Liver (tissue), 9 donors: Measurements from ENCODE around the gene MB21D2. TPM values are rescaled to one million over a fixed set of nuclear protein-coding genes. Genes with fewer than 3 reads are reported as not detected.

Source experiments
- DNase-seq: peaks from one replicate; pipeline ENCODE4 v3.0.0-alpha.2; 2017; ENCODE audit warnings: low spot score
- H3K27ac ChIP-seq, 2 donors: one replicate each; pipeline ENCODE4 v1.7.0; 2013; ENCODE audit warnings: inconsistent platforms in 2 of 2, low read length in 2 of 2, control low read depth in 1 of 2, low read depth in 1 of 2, mild to moderate bottlenecking in 1 of 2
- H3K27me3 ChIP-seq, 4 donors: one replicate each; pipeline versions ENCODE4 v1.6.1 to v1.7.0; 2013; ENCODE audit warnings: low read length in 3 of 4, inconsistent platforms in 1 of 4, mild to moderate bottlenecking in 1 of 4, moderate library complexity in 1 of 4; ENCODE audit not compliant: control insufficient read depth in 4 of 4, insufficient read depth in 4 of 4
- H3K36me3 ChIP-seq, 4 donors: one replicate each; pipeline versions ENCODE4 v1.6.1 to v1.7.0; 2013; ENCODE audit warnings: low read length in 3 of 4, mild to moderate bottlenecking in 3 of 4, low read depth in 1 of 4, moderate library complexity in 1 of 4; ENCODE audit not compliant: control insufficient read depth in 4 of 4, insufficient read depth in 3 of 4
- H3K4me1 ChIP-seq, 4 donors: one replicate each; pipeline versions ENCODE4 v1.6.1 to v1.7.0; 2013; ENCODE audit warnings: low read length in 3 of 4, mild to moderate bottlenecking in 3 of 4, moderate library complexity in 1 of 4; ENCODE audit not compliant: control insufficient read depth in 4 of 4, insufficient read depth in 4 of 4
- H3K4me3 ChIP-seq, 3 donors: one replicate each; pipeline versions ENCODE4 v1.6.1 to v1.7.0; 2013; ENCODE audit warnings: low read length in 3 of 3, control low read depth in 1 of 3, low read depth in 1 of 3, mild to moderate bottlenecking in 1 of 3
- H3K9ac ChIP-seq, 2 donors: one replicate each; pipeline ENCODE4 v1.7.0; 2013; ENCODE audit warnings: low read length in 2 of 2, mild to moderate bottlenecking in 2 of 2, moderate library complexity in 2 of 2, control low read depth in 1 of 2, low read depth in 1 of 2
- H3K9me3 ChIP-seq, 4 donors: one replicate each; pipeline versions ENCODE4 v1.6.1 to v1.7.0; 2013; ENCODE audit warnings: low read length in 3 of 4; ENCODE audit not compliant: control insufficient read depth in 4 of 4
- EGR1 ChIP-seq, 2 donors: IDR thresholded peaks; 2 replicates each; pipeline ENCODE4 v1.6.1; 2016 to 2018; ENCODE audit warnings: antibody characterized with exemption in 2 of 2, low read depth in 2 of 2
- FOXA1 ChIP-seq: IDR thresholded peaks from 2 replicates; pipeline ENCODE4 v1.6.1; 2016; ENCODE audit warnings: antibody characterized with exemption
- GABPA ChIP-seq, 2 donors: IDR thresholded peaks in 1 of 2; conservative IDR thresholded peaks in 1 of 2; 2 replicates each; pipeline ENCODE4 v1.6.1; 2016; ENCODE audit warnings: antibody characterized with exemption in 2 of 2, mild to moderate bottlenecking in 1 of 2, moderate library complexity in 1 of 2
- HNF4G ChIP-seq: IDR thresholded peaks from 2 replicates; pipeline ENCODE4 v1.6.1; 2016; ENCODE audit warnings: antibody characterized with exemption
- MAX ChIP-seq: IDR thresholded peaks from 2 replicates; pipeline ENCODE4 v1.6.1; 2016; ENCODE audit warnings: antibody characterized with exemption
- NR2F2 ChIP-seq: IDR thresholded peaks from 2 replicates; pipeline ENCODE4 v1.6.1; 2016; ENCODE audit warnings: antibody characterized with exemption
- RXRA ChIP-seq, 2 donors: IDR thresholded peaks; 2 replicates each; pipeline ENCODE4 v1.6.1; 2017 to 2018; ENCODE audit warnings: antibody characterized with exemption in 2 of 2, mild to moderate bottlenecking in 1 of 2
- SP1 ChIP-seq: IDR thresholded peaks from 2 replicates; pipeline ENCODE4 v1.6.1; 2018; ENCODE audit warnings: antibody characterized with exemption, mild to moderate bottlenecking
- TAF1 ChIP-seq: conservative IDR thresholded peaks from 2 replicates; pipeline ENCODE4 v1.6.1; 2016; ENCODE audit warnings: antibody characterized with exemption, mild to moderate bottlenecking
- YY1 ChIP-seq: IDR thresholded peaks from 2 replicates; pipeline ENCODE4 v1.6.1; 2016; ENCODE audit warnings: antibody characterized with exemption, mild to moderate bottlenecking
- ZBTB33 ChIP-seq: IDR thresholded peaks from 2 replicates; pipeline ENCODE4 v1.6.1; 2016; ENCODE audit warnings: antibody characterized with exemption
- WGBS: extraction: QIAGEN DNeasy Blood & Tissue Kit; methylation state at CpG from one replicate; pipeline ENCODE4 v1.1.7; 2013; 5-methylcytosine and 5-hydroxymethylcytosine counted together
- polyA plus RNA-seq, 2 donors: library from polyadenylated mRNA; stranded (reverse) in 1 of 2; unstranded in 1 of 2; fragments of 200-250 nt in 1 of 2; fragments of >200 nt in 1 of 2; fragmentation: Nextera tagmentation in 1 of 2; extraction: Ambion mirVana in 1 of 2; gene quantifications; one replicate each; pipeline versions ENCODE4 v1.2.1 to v1.2.3, GENCODE V29; 2013 to 2015
- total RNA-seq, 2 donors: library from RNA; depleted of rRNA; stranded (reverse); fragments of >200 nt; gene quantifications; one replicate each; pipeline ENCODE4 v1.2.3, GENCODE V29; 2014
- TF ChIP-seq, protein P1 (sequence below): fragments of 150-350 bp; IDR thresholded peaks from 2 replicates; pipeline ENCODE4 v1.5.1; 2017; ENCODE audit warnings: improper control_type of control experiment, low read depth, low read length; ENCODE audit not compliant: missing input control
- TF ChIP-seq, protein P2 (sequence below): IDR thresholded peaks from 2 replicates; pipeline ENCODE4 v1.6.1; 2016; ENCODE audit warnings: antibody characterized with exemption, mild to moderate bottlenecking
- donor health status: healthy.
- donor health status: healthy.
- donor health status: healthy.
- donor health status: healthy.
- donor health status: healthy.

The MB21D2 gene
- total and polyA plus RNA-seq, 4 donors, result 0.13 to 1.9 (median 0.46) TPM

DNA sequence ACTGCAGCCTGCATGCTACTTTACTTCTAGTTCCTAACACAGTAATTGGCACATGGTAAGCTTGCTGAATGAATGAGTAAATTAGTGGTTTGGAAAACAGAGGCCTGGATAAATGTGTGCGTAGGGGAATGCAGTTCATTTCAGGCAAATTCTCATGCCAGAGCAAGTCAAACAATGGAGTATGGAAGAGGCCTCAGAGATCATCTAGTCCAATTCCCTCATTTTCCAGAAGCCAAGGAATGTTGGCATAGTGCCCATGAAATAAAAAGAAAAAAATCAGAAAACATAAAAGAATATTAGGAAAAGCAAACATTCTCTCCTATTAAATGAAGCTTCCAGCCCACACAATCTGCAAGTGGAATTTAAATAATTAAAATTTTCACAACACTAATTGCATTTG is 92.4 kb downstream of the MB21D2 start:
- no peaks in the 10 kb centered on the region for H3K9me3 ChIP-seq
- WGBS, result 78% methylated on average over 1 of the region's 1 CpG
- TF ChIP-seq MAX, result no peak
- no peak for TF ChIP-seq RXRA (IDR thresholded peaks at IDR 0.05)
- TF ChIP-seq NR2F2, result peak; percentile 8
- TF ChIP-seq, protein P1, sequence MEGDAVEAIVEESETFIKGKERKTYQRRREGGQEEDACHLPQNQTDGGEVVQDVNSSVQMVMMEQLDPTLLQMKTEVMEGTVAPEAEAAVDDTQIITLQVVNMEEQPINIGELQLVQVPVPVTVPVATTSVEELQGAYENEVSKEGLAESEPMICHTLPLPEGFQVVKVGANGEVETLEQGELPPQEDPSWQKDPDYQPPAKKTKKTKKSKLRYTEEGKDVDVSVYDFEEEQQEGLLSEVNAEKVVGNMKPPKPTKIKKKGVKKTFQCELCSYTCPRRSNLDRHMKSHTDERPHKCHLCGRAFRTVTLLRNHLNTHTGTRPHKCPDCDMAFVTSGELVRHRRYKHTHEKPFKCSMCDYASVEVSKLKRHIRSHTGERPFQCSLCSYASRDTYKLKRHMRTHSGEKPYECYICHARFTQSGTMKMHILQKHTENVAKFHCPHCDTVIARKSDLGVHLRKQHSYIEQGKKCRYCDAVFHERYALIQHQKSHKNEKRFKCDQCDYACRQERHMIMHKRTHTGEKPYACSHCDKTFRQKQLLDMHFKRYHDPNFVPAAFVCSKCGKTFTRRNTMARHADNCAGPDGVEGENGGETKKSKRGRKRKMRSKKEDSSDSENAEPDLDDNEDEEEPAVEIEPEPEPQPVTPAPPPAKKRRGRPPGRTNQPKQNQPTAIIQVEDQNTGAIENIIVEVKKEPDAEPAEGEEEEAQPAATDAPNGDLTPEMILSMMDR, result no peak
- TF ChIP-seq SP1, result no peak
- no peak for TF ChIP-seq GABPA (IDR thresholded peaks at IDR 0.05 in 1 of 2, conservative IDR thresholded peaks at IDR 0.05 in 1 of 2)
- no peak for TF ChIP-seq FOXA1
- no peaks in the 10 kb centered on the region for H3K27me3 ChIP-seq
- H3K4me3 ChIP-seq, result no peak overlapping the region
- H3K36me3 ChIP-seq, result no peaks in the 10 kb centered on the region
- H3K9ac ChIP-seq, result no peak overlapping the region
- H3K4me1 ChIP-seq, result peaks cover 0 to 5% (median 3%) of the 10 kb centered on the region in 4 donors
- H3K27ac ChIP-seq, result no peak overlapping the region
- DNase-seq, result no peak

DNA sequence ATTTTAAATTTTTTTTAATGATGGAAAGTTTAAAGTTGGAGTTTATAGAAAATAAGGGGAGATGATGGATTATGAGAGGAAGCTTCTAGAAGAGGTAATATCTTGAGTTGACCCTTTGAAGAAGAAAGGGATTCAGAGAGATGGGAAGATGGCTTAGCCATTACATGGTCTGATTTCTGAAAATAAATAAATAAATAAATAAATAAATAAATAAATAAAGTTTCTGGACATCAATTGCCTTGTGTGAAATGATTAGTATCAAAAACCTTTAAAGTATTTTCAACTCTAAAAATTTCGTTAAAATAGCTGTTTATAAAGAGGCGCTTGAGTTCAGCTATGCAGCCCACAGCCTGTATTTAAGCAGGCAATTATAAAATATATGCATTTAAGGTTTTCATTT is 93.3 kb downstream of the MB21D2 start:
- no peak overlapping the region for H3K4me3 ChIP-seq
- 92% methylated on average over 2 of the region's 2 CpGs for WGBS
- no peak overlapping the region for H3K27ac ChIP-seq
- H3K4me1 ChIP-seq, result peaks cover 0 to 5% (median 3%) of the 10 kb centered on the region in 4 donors
- no peaks in the 10 kb centered on the region for H3K36me3 ChIP-seq
- no peak for DNase-seq
- TF ChIP-seq, protein P1, result no peak
- no peak for TF ChIP-seq RXRA (IDR thresholded peaks at IDR 0.05)
- TF ChIP-seq ZBTB33, result no peak
- no peak for TF ChIP-seq NR2F2
- no peak for TF ChIP-seq MAX
- no peak for TF ChIP-seq GABPA (IDR thresholded peaks at IDR 0.05 in 1 of 2, conservative IDR thresholded peaks at IDR 0.05 in 1 of 2)
- no peak for TF ChIP-seq YY1
- no peak for TF ChIP-seq HNF4G
- TF ChIP-seq TAF1, result no peak
- no peak for TF ChIP-seq EGR1 (IDR thresholded peaks at IDR 0.05; ENCODE audit: low read depth in 2 of 2)
- TF ChIP-seq, protein P2, sequence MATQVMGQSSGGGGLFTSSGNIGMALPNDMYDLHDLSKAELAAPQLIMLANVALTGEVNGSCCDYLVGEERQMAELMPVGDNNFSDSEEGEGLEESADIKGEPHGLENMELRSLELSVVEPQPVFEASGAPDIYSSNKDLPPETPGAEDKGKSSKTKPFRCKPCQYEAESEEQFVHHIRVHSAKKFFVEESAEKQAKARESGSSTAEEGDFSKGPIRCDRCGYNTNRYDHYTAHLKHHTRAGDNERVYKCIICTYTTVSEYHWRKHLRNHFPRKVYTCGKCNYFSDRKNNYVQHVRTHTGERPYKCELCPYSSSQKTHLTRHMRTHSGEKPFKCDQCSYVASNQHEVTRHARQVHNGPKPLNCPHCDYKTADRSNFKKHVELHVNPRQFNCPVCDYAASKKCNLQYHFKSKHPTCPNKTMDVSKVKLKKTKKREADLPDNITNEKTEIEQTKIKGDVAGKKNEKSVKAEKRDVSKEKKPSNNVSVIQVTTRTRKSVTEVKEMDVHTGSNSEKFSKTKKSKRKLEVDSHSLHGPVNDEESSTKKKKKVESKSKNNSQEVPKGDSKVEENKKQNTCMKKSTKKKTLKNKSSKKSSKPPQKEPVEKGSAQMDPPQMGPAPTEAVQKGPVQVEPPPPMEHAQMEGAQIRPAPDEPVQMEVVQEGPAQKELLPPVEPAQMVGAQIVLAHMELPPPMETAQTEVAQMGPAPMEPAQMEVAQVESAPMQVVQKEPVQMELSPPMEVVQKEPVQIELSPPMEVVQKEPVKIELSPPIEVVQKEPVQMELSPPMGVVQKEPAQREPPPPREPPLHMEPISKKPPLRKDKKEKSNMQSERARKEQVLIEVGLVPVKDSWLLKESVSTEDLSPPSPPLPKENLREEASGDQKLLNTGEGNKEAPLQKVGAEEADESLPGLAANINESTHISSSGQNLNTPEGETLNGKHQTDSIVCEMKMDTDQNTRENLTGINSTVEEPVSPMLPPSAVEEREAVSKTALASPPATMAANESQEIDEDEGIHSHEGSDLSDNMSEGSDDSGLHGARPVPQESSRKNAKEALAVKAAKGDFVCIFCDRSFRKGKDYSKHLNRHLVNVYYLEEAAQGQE, result no peak
- H3K27me3 ChIP-seq, result no peaks in the 10 kb centered on the region
- no peak overlapping the region for H3K9ac ChIP-seq
- H3K9me3 ChIP-seq, result no peaks in the 10 kb centered on the region
